H1 (cell line): Measurements from ENCODE around the gene RNF8.

Experiments used
- BRCA1 ChIP-seq: IDR thresholded peaks from 2 replicates; pipeline ENCODE4 v1.6.1; 2012; ENCODE audit warnings: low read depth, low read length, improper control_type of control experiment
- CTCF ChIP-seq, 3 experiments: IDR thresholded peaks; 1 replicate in 2 of 3; 2 replicates in 1 of 3; pipeline versions ENCODE4 v1.5.1 to v1.6.1; 2011; ENCODE audit warnings: low read length in 3 of 3, mild to moderate bottlenecking in 3 of 3, inconsistent platforms in 2 of 3, low read depth in 1 of 3, moderate library complexity in 1 of 3; ENCODE audit not compliant: insufficient read depth in 1 of 3; ENCODE audit errors: control extremely low read depth in 1 of 3
- KDM5A ChIP-seq: fragments of 200-600 bp; IDR thresholded peaks from 2 replicates; pipeline ENCODE4 v1.7.1; 2012; ENCODE audit warnings: mild to moderate bottlenecking, low read length, inconsistent platforms, mixed read lengths
- MAX ChIP-seq: IDR thresholded peaks from 2 replicates; pipeline ENCODE4 v1.6.1; 2012; ENCODE audit warnings: inconsistent platforms
- POLR2A ChIP-seq, 2 experiments: IDR thresholded peaks; 1 replicate in 1 of 2; 2 replicates in 1 of 2; pipeline ENCODE4 v1.6.1; 2011; ENCODE audit warnings: low read depth in 2 of 2, low read length in 2 of 2, mild to moderate bottlenecking in 2 of 2; ENCODE audit errors: control extremely low read depth in 1 of 2
- RAD21 ChIP-seq, 2 experiments: IDR thresholded peaks in 1 of 2; conservative IDR thresholded peaks in 1 of 2; 2 replicates each; pipeline ENCODE4 v1.6.1; 2011; ENCODE audit warnings: low read depth in 2 of 2, low read length in 2 of 2, improper control_type of control experiment in 1 of 2, inconsistent platforms in 1 of 2, mild to moderate bottlenecking in 1 of 2, moderate library complexity in 1 of 2
- RNF2 ChIP-seq: fragments of 200-900, 300-1000 bp; sonication (generic); IDR thresholded peaks from 2 replicates; pipeline ENCODE4 v1.7.1; 2016; ENCODE audit warnings: borderline replicate concordance, low read depth, mild to moderate bottlenecking, antibody characterized with exemption, low read length; ENCODE audit not compliant: poor library complexity, severe bottlenecking; ENCODE audit errors: missing control alignments
- SUZ12 ChIP-seq: fragments of 200-600 bp; sonication (generic); IDR thresholded peaks from 2 replicates; pipeline ENCODE4 v1.6.1; 2012; ENCODE audit warnings: mild to moderate bottlenecking, inconsistent platforms, low read length, moderate library complexity, mixed read lengths
- TAF1 ChIP-seq: IDR thresholded peaks from 2 replicates; pipeline ENCODE4 v1.6.1; 2011; ENCODE audit warnings: mild to moderate bottlenecking, low read depth, low read length
- TEAD4 ChIP-seq: IDR thresholded peaks from 2 replicates; pipeline ENCODE4 v1.6.1; 2012; ENCODE audit warnings: low read depth, low read length, inconsistent platforms, mixed read lengths
- USF2 ChIP-seq: IDR thresholded peaks from 2 replicates; pipeline ENCODE4 v1.6.1; 2011; ENCODE audit warnings: low read length, improper control_type of control experiment
- YY1 ChIP-seq: IDR thresholded peaks from 2 replicates; pipeline ENCODE4 v1.6.1; 2011; ENCODE audit warnings: low read depth, mild to moderate bottlenecking, low read length
- TF ChIP-seq, protein P1 (sequence below): IDR thresholded peaks from 2 replicates; pipeline ENCODE4 v1.6.1; 2012; ENCODE audit warnings: low read length, inconsistent platforms

GRCh38 chr6:37399795-37400490, 46.2 kb downstream of the RNF8 start:
- TF ChIP-seq TEAD4: no peak
- TF ChIP-seq CTCF (IDR thresholded peaks at IDR 0.05; ENCODE audit: control extremely low read depth in 1 of 3, insufficient read depth in 1 of 3, low read depth in 1 of 3, low read length in 3 of 3): no peak
- TF ChIP-seq, protein P1, sequence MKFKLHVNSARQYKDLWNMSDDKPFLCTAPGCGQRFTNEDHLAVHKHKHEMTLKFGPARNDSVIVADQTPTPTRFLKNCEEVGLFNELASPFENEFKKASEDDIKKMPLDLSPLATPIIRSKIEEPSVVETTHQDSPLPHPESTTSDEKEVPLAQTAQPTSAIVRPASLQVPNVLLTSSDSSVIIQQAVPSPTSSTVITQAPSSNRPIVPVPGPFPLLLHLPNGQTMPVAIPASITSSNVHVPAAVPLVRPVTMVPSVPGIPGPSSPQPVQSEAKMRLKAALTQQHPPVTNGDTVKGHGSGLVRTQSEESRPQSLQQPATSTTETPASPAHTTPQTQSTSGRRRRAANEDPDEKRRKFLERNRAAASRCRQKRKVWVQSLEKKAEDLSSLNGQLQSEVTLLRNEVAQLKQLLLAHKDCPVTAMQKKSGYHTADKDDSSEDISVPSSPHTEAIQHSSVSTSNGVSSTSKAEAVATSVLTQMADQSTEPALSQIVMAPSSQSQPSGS: no peak
- no peak for TF ChIP-seq KDM5A
- no peak for TF ChIP-seq RNF2
- no peak for TF ChIP-seq RAD21 (IDR thresholded peaks at IDR 0.05 in 1 of 2, conservative IDR thresholded peaks at IDR 0.05 in 1 of 2; ENCODE audit: low read depth in 2 of 2, low read length in 2 of 2)
- TF ChIP-seq USF2: no peak
- no peak for TF ChIP-seq TAF1
- TF ChIP-seq SUZ12: no peak
- TF ChIP-seq BRCA1: no peak
- TF ChIP-seq YY1: no peak
- TF ChIP-seq MAX: no peak
- TF ChIP-seq POLR2A (IDR thresholded peaks at IDR 0.05; ENCODE audit: control extremely low read depth in 1 of 2, low read depth in 2 of 2, low read length in 2 of 2): no peak
